Frontal cortex (tissue), 4 donors: ENCODE data around the gene MYO9B. TPM values are rescaled to one million over a fixed set of nuclear protein-coding genes. Genes with fewer than 3 reads are reported as not detected.
"Not testable (repeated sequence)": the region's sequence is repeated elsewhere in the genome, so short reads cannot be mapped to it uniquely, and the experiment has no call there.

Experiments
- DNase-seq, 2 donors: peaks; one replicate each; pipeline ENCODE4 v3.0.0; 2012; ENCODE audit warnings: low spot score in 2 of 2
- FAIRE-seq: peaks from 2 replicates; lab custom pipeline; 2012; peaks lifted over from hg19 to GRCh38; lab: Jason Lieb, UNC
- total RNA-seq: library from RNA; depleted of rRNA; stranded (reverse); fragments of >200 nt; gene quantifications from one replicate; pipeline ENCODE4 v1.2.3, GENCODE V29; 2014
- donor health status: control.
- donor health status: control.
- donor health status: control.

The MYO9B gene
- total RNA-seq, 1 donor from 2014 or later, result 21.2 TPM

DNA sequence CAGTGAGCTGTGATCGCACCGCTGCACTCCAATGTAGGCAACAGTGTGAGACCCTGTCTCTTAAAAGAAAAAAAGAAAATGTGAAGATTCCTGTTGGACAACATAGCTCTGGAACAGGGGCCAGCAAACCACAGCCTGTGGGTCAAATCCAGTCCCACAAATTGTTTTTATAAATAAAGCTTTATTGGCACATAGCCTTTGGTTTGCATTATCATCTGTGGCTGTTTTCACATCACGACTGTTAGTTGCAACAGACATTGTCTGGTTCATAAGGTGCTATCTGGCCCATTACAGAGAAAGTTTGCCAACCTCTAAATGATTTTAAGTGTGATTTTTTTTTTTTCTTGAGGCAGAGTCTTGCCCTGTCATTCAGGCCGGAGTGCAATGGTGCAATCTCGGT, 90.1 kb downstream of the MYO9B start:
- DNase-seq (no peak), FAIRE-seq (no peak)

DNA sequence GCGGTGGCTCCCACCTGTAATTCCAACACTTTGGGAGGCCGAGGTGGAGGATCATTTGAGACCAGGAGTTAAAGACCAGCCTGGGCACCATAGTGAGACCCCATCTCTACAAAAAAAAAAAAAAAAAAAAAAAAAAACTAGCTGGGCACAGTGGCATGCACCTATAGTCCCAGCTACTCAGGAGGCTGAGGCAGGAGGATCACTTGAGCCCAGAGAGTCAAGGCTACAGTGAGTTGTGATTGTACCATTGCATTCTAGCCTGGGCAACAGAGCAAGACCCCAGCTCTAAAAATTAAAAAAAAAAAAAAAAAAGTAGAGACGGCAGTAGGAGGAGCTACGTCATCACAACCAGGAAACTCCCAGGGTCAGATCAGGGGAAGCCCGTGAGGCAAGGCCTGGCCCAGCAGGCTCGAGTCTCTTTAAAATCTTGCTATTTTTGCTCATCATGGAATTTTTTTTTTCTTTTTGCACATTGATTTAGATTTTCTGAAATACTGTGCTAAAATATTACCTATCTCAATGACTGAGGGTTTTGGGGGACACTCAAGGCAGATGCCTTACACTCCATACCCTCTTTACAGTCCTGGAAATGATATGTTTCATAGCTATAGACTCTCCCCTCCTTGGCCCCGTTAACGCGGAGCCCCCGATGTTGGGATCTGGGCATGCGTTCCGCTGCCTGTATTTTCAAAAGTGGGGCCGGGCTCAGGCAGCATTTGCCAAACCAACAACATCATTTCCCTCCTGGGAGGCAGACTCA, 95.1 kb downstream of the MYO9B start:
- DNase-seq, result no peak
- FAIRE-seq, result no peak

DNA sequence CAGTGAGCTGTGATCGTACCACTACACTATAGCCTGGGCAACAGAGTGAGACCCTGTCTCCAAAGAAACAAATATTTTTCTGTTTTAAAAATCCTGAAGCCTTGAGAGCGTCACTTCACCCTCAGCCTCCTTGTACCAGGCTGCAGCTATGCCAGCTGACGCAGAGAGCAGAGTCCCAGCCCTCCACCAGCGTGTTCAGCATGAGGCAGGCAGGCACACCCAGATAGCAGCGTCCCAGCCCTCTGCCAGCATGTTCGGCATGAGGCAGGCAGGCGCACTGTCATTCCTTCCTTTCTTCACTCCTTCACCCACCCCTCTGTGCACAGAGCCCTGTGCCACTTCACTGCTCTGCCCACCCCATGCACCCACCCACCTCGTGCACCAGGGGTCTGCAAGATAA, 96.3 kb downstream of the MYO9B start:
- DNase-seq (no peak), FAIRE-seq (no peak)

DNA sequence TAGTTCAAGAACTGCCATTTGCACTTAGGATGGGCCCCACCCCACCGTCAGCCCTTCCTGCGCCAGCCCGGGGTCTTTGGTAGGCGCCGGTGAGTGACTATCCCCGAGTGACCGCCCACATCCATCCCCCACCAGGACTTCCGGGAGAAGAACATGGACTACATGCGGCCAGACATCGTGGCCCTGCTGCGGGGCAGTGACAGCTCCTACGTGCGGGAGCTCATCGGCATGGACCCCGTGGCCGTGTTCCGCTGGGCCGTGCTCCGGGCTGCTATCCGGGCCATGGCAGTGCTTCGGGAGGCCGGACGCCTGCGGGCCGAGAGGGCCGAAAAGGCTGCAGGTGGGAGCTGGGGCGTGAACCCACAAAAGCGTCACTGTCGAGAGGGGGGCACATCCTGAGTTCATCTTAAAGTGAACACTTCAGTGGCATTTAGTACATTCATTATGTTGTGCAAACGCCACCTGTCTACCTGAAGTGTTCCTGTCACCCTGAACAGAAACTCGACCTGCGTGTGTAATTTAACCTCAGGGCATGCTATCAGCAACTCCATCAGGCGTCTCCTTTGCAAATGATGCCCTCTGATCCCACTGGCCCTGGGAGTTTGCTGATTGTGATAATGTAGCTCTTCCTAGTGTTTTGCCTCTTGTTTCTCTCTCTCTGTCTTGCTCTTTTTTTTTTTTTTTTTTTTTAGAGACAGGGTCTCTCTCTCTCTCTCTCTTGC, 97.2 kb downstream of the MYO9B start:
- FAIRE-seq (no peak), DNase-seq (no peak)

DNA sequence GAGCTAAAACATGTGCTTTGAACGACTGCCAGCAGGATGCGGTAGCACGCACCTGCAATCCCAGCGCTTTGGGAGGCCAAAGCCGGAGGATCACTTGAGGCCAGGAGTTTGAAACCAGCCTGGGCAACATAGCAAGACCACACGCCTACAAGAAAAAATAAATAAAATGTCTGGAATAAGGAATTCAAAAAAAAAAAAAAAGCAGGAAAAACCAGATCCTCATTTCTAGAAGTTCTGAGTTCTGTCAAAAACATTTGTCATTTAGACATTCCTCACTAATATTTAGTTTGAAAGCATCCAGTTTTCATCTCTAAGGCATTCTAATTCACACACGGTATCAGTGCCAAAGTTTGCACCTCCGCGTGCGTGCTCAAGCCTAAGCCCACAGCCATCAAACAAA, 102.7 kb downstream of the MYO9B start:
- FAIRE-seq, result no peak

DNA sequence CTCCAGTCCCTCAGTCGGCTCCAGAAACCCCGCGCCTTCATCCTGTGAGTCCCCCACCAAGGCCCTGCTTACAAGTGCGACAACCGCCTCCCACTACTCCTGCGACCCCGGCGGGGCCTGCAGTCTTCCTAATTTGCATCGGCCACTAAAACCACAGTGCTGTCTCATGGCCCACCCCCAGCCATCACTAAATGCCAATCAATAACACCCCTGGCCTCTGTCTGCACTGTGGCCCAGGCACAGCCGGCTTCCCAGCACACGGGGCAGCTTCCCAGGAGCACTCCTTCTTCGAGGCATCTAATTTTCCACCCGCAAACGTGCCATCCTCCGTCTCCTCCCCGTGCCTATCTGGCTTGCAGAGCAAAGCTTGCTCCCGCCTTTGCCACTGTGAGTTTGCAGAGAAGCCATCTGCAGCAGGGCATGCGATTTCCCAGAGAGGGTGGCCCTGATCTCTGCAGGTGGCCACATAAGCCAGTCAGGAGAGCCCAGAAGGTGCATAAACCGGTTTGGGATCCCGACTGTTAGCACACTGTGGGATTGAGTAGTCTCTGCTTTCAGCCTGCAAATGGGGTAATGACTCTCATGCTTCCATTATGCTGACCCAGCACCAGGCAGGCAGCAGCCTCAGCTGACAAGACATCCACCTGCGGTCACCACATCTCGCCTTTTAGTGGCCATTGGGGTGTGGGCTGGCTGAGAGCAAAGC, 105.6 kb downstream of the MYO9B start:
- DNase-seq, result no peak
- FAIRE-seq, result no peak

More for the DNA sequence above, 102.7 kb downstream of the MYO9B start:
- DNase-seq, result no peak

DNA sequence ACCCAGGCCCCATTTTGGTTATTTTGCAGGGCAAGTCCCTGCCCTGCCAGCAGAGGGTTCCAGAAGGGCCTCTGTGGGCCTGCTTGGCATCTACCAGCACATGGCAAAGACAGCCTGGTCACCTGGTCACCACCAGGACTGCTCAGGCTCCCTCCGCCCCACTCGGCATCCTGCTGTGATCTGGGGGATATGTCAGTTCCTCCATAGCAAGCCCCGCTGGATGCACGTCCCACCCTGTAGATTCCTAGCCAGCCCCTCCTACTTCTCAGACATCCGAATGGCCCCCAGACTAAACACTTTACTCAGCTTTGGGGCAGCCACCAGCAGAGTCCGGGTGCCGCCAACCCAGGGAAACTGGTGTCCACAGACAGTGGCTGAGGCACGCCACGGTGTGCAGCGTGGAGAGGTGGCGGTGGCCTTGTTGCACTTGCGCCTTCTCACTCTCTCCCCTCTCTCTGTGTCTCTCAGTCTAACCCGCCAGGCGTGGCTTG, 107.7 kb downstream of the MYO9B start:
- FAIRE-seq (no peak), DNase-seq (no peak)

DNA sequence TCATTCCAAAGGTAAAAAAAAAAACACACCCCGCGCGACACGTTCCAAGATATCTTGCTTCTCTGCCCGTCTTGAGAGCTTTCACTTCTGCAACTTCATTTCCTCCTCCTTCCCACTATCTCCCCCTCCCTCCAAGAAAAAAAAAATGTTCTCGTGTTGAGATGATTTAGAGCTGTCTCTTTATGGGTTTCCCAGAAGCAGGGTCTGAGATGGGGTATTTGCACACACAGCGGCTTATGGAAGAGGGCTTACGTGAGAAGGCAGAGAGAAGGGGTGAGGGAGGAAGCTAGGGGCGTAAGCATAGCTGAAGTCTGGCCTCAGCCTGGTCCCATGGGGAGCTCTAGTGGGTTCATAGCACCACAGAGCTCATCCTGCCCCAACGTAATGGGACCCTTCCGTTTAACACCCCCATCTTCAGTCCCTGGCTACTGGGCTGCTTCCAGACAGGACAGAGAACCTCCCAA, 108.3 kb downstream of the MYO9B start:
- no peak for FAIRE-seq
- DNase-seq, result no peak

DNA sequence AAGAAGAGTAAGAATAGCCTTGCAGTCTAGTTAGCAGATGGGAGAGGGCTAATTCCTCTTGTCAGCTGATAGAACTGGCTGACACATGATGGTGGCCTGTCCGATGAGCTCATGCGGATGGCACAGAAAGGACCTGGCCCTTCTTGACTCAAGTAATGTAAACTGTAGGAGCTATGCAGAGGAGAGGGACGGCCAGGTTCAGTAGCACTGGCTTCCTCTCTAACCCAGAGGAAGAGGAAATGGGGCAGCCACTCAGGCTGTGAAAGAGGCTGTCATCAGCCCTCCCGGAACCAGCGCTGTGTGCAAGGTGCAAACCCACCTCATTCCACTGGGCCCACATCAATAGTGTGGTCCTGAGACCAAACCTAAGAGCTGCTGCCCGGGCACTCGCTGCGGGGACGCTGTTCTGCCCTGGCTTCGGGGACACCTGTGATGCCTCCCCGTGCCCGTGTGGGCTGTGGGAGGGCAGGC, 108.8 kb downstream of the MYO9B start:
- FAIRE-seq (no peak), DNase-seq (no peak)

DNA sequence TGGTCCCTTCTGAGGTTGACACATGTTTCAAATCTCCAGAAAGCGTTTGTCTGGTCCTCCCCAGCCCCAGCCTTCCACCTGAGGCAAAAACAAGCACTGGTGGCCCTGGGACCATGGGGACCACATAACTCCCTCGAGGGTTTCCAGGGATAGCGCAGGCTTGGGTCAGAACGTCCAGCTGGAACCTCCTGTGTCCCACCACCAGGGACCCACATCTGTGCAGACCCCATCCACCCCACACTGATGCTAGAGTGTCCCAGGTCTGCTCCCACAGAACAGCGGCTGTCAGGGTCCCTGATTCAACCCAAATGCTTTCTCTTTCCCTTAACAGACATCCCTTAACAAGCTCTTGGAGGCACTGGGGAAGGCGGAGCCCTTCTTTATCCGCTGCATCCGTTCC, 110.0 kb downstream of the MYO9B start:
- DNase-seq (no peak), FAIRE-seq (no peak)

DNA sequence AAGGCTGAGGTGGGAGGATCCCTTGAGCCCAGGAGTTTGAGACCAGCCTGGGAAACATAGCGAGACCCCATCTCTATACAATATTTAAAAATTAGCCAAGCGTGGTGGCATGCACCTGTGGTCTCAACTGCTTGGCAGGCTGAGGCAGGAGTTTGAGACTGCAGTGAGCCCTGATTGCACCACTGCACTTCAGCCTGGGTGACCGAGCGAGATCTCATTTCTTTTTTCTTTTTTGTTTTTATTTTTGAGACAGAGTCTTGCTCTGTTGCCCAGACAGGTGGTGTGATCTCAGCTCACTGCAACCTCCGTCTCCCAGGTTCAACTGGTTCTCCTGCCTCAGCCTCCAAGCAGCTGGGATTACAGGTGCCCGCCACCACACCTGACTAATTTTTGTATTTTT, 116.2 kb downstream of the MYO9B start:
- not testable (repeated sequence) for DNase-seq, FAIRE-seq

DNA sequence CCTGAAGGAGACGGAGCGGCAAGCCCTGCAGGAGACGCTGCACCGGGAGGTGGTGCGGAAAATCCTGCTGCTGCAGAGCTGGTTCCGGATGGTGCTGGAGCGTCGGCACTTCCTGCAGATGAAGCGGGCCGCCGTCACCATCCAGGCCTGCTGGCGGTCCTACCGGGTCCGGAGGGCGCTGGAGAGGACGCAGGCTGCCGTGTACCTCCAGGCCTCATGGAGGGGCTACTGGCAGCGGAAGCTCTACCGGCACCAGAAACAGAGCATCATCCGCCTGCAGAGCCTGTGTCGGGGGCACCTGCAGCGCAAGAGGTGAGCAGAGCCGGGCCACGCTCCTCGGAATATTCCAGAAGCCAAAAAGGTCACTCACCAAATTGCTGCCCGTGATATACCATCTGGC, 117.2 kb downstream of the MYO9B start:
- no peak for DNase-seq
- FAIRE-seq, result no peak

DNA sequence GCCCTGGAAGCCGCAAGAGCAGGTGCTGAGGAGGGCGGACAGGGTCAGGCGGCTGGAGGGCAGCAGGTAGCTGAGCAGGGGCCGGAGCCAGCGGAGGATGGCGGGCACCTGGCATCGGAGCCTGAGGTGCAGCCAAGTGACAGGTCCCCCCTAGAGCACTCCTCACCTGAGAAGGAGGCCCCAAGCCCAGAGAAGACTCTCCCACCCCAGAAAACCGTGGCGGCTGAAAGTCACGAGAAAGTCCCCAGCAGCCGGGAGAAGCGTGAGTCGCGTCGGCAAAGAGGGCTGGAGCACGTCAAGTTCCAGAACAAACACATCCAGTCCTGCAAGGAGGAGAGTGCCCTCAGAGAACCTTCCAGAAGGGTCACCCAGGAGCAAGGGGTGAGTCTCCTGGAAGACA, 119.0 kb downstream of the MYO9B start:
- no peak for FAIRE-seq
- DNase-seq, result no peak

DNA sequence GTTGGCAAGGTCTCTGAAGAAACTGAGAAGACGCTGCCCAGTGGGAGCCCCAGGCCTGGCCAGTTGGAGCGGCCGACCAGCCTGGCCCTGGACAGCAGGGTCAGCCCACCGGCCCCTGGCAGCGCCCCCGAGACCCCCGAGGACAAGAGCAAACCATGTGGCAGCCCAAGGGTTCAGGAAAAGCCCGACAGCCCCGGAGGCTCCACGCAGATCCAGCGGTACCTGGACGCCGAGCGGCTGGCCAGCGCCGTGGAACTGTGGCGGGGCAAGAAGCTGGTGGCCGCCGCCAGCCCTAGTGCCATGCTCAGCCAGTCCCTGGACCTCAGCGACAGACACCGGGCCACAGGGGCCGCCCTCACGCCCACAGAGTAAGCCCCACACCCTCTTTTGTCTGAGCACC, 119.5 kb downstream of the MYO9B start:
- FAIRE-seq, result no peak

DNA sequence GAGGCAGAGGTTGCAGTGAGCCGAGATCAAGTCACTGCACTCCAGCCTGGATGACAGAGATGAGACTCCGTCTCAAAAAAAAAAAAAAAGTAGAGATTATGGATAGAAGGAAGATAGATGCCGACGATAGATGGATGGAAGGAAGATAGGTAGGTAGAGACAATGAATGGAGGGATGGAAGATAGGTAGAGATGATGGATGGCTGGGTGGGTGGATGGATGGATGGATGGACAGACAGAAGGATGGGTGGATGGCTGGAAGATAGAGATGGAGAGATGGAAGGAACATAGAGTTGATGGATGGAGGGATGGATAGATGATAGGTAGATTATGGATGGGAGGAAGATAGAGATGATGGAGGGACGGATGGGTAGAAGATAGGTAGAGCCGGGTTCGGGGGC, 121.0 kb downstream of the MYO9B start:
- DNase-seq (no peak), FAIRE-seq (no peak)

More for the DNA sequence above, 119.5 kb downstream of the MYO9B start:
- no peak for DNase-seq

DNA sequence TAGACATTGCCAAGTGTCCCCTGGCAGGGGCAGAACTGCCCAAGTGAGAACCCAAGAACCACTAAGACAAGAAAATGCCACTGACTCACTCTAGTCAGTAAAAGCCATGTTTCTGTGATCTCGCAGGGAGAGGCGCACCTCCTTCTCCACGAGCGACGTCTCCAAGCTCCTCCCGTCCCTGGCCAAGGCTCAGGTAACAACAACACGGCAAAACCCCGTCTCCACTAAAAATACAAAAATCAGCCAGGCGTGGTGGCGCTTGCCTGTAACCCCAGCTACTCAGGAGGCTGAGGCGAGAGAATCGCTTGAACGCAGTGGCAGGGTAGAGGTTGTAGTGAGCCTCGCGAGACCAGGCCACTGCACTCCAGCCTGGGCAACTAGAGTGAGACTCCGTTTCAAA, 122.1 kb downstream of the MYO9B start:
- DNase-seq (no peak), FAIRE-seq (no peak)

DNA sequence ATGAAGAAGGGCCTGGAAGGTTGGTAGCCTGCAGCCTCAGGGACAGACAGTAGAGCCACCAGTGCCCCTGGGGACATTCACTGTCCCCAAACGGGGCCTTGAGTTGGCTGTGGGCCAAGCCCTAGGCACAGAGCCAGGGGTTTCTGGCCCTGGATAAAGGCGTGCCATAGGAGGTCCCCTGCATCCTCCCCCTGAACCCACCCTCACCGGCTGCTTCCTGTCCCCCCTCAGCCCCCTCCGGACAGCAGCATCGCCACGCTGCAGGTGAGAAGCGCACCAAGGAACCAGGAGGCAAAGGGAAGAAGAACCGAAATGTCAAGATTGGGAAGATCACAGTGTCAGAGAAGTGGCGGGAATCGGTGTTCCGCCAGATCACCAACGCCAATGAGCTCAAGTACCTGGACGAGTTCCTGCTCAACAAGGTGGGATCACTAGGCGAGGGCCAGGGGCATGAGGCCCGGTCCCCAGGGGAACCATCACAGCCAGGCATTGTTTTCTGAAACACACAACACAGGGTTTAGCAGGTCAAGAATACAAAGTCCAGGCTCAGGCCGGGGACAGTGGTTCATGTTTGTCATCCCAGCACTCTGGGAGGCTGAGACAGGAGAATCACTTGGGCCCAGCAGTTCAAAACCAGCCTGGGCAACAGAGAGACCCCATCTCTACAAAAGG, 125.0 kb downstream of the MYO9B start:
- FAIRE-seq, result no peak
- no peak for DNase-seq

DNA sequence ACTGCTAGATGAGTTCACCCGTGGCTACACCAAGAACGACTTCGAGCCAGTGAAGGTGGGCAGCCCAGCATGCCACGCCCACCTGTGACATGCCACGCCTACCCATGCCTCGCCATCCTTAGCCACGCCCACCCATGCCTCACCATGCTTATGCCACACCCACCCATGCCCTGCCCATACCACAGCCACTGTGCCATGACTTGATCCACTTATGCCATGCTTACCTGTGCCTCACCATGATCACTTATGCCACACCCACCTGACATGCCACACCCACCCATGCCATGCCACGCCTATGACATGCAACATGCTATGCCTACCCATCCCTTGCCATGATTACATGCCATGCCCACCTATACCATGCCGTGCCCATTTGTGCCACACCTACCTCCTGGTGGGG, 126.7 kb downstream of the MYO9B start:
- FAIRE-seq, result no peak

DNA sequence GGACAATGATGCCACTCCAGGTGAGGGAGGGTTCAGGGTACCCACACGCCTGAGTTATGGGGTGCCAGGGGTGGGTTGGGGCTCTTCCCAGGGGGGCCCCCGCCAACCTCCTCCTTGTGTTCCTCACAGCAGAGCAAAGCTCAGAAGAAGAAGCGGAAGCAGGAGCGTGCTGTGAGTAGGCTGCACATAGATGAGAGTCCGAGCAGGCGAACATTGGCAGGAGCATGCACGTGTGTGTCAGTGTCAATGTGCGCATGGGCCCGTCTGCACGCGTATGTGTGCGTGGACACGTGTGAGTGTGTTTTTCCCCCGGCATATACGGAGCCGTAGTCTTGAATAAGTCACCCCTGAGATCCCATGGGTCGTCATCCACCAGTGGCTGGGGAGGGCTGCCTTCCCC, 127.1 kb downstream of the MYO9B start:
- FAIRE-seq, result no peak
- DNase-seq, result no peak

More for the DNA sequence above, 126.7 kb downstream of the MYO9B start:
- no peak for DNase-seq
